Body of pancreas (tissue), 4 donors: ENCODE results near the gene ANKRD29.

ENCODE experiments used
- CTCF ChIP-seq, 7 experiments: fragments of 450-650 bp in 4 of 7; fragments of 200-600 bp in 3 of 7; sonication (generic) in 3 of 7; IDR thresholded peaks; one replicate each; pipeline ENCODE4 v1.5.1; 2016 to 2019; ENCODE audit warnings: antibody characterized with exemption in 7 of 7
- POLR2A ChIP-seq, 3 donors: fragments of 450-650 bp; IDR thresholded peaks; one replicate each; pipeline ENCODE4 v1.6.1; 2016; ENCODE audit warnings: antibody characterized with exemption in 3 of 3, mild to moderate bottlenecking in 2 of 3

- TF ChIP-seq CTCF (IDR thresholded peaks at IDR 0.05) (peak in 3 of 7 experiments; percentile 12 to 31 (median 13)), POLR2A (IDR thresholded peaks at IDR 0.05) (peak in 2 of 3 donors; percentile 26 to 48)
These were observed 26.4 kb upstream of the ANKRD29 start, which contains the start of gene LAMA3 for GRCh38 chr18:23689031-23689615.
